HFF-Myc (cell line): ENCODE data around the gene CAND2.

ENCODE experiments used
- DNase-seq: peaks from one replicate; pipeline ENCODE4 v3.0.0-alpha.2; 2011; ENCODE audit warnings: low read depth; ENCODE audit errors: extremely low read depth
- H3K4me3 ChIP-seq: replicated peaks from 2 replicates; pipeline ENCODE4 v1.5.1; 2011; ENCODE audit warnings: low read depth, mild to moderate bottlenecking, control low read depth, low read length
- CTCF ChIP-seq: IDR thresholded peaks from 2 replicates; pipeline ENCODE4 v1.5.1; 2012; ENCODE audit warnings: mild to moderate bottlenecking, low read depth, low read length, control low read depth; ENCODE audit errors: missing control alignments

CAND2 gene

GRCh38 chr3:12862387-12862786 is 65.9 kb downstream of the CAND2 start:
- TF ChIP-seq CTCF: no peak
- no peak for DNase-seq
- H3K4me3 ChIP-seq: no peak overlapping the region

- no peak for TF ChIP-seq CTCF
- no peak for DNase-seq
- no peak overlapping the region for H3K4me3 ChIP-seq
Measured at GRCh38 chr3:12865271-12865670, 68.8 kb downstream of the CAND2 start.

GRCh38 chr3:12866836-12867235 is 70.4 kb downstream of the CAND2 start:
- DNase-seq: no peak
- no peak overlapping the region for H3K4me3 ChIP-seq
- no peak for TF ChIP-seq CTCF

GRCh38 chr3:12868039-12869034 is 71.9 kb downstream of the CAND2 start:
- peak; percentile 92 for TF ChIP-seq CTCF
- DNase-seq: peak; percentile 49
- H3K4me3 ChIP-seq: no peak overlapping the region

- H3K4me3 ChIP-seq: no peak overlapping the region
- no peak for DNase-seq
- TF ChIP-seq CTCF: no peak
Measured at GRCh38 chr3:12869035-12869621, 72.6 kb downstream of the CAND2 start.

GRCh38 chr3:12870942-12871341 is 74.5 kb downstream of the CAND2 start:
- no peak overlapping the region for H3K4me3 ChIP-seq
- no peak for TF ChIP-seq CTCF
- no peak for DNase-seq
